22Rv1 (cell line): ENCODE measurements around the gene ELAVL4.

Experiments
- CTCF ChIP-seq: fragments of 450-650 bp; IDR thresholded peaks from 2 replicates; pipeline ENCODE4 v1.5.1; 2017; ENCODE audit warnings: mild to moderate bottlenecking
- ZFX ChIP-seq: fragments of 450-650 bp; IDR thresholded peaks from 2 replicates; pipeline ENCODE4 v1.6.1; 2017; ENCODE audit warnings: antibody characterized with exemption, borderline replicate concordance

- no peak for TF ChIP-seq CTCF
- no peak for TF ChIP-seq ZFX
Measured at GRCh38 chr1:50237056-50237455, 128.3 kb downstream of the ELAVL4 start.
